Stimulated activated CD4-positive, alpha-beta T cell treated with anti-CD3 and anti-CD28 coated beads, TNF-alpha, amount 100 ng/mL, for 1 hour (primary cell): ENCODE measurements around the gene ADAM17.

Experiments
- DNase-seq, 3 donors: peaks; one replicate each; pipeline ENCODE4 v3.0.0-alpha.2; 2020; ENCODE audit warnings: low read depth in 3 of 3, low spot score in 1 of 3

ADAM17 gene

GRCh38 chr2:9474361-9475057 is 81.1 kb downstream of the ADAM17 start, which contains the start of gene IAH1:
IAH1 (plus strand) TSS chr2:9474551; CDS start chr2:9474567, 16 bp downstream.
- peak; percentile 44 to 63 (median 62) for DNase-seq

GRCh38 chr2:9473985-9474360 is 81.7 kb downstream of the ADAM17 start:
- DNase-seq, result peak; percentile 27 to 37 (median 30)

GRCh38 chr2:9473308-9473984 is 82.2 kb downstream of the ADAM17 start:
- DNase-seq, result no peak

- DNase-seq, result no peak
Measured at GRCh38 chr2:9472511-9472910, 83.1 kb downstream of the ADAM17 start.

GRCh38 chr2:9471206-9471605 is 84.4 kb downstream of the ADAM17 start:
- DNase-seq, result no peak

- no peak for DNase-seq
Measured at GRCh38 chr2:9467687-9468086, 87.9 kb downstream of the ADAM17 start.

DNA sequence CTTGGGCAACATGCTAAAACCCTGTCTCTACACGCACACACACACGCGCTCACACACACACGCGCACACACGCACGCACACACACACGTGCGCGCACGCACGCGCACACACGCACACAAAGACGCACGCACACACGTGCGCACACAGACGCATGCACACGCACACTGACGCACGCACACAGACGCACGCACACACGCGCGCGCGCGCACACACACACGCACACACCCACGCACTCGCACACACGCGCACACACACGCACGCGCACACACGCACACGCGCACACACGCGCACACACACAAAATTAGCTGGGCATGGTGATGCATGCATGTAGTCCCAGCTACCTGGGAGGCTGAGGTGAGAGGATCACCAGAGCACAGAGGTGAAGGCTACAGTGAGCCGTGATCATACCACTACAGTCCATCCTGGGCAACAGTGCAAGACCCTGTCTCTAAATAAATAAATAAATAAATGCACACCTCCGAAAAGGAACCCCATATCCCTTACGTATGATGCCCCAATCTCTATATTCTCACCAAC is 89.4 kb downstream of the ADAM17 start:
- no peak for DNase-seq

- DNase-seq, result no peak
Measured at GRCh38 chr2:9465170-9465569, 90.5 kb downstream of the ADAM17 start.

DNA sequence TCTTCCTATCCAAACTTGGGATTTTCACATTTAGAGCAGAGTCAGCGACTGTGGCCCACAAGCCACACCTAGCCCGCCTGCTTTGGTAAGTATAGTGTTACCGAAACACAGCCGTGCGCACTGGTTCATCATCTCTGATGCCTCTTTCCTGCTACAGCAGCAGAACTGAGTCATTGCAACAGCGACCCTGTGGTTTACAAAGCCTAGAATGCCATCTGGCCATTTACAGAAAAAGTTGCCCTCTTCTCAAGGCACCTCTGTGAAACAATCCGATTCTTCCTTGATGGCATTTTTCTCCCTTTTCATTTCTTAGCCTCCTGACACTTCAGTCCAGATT is 92.0 kb downstream of the ADAM17 start:
- DNase-seq, result no peak

DNA sequence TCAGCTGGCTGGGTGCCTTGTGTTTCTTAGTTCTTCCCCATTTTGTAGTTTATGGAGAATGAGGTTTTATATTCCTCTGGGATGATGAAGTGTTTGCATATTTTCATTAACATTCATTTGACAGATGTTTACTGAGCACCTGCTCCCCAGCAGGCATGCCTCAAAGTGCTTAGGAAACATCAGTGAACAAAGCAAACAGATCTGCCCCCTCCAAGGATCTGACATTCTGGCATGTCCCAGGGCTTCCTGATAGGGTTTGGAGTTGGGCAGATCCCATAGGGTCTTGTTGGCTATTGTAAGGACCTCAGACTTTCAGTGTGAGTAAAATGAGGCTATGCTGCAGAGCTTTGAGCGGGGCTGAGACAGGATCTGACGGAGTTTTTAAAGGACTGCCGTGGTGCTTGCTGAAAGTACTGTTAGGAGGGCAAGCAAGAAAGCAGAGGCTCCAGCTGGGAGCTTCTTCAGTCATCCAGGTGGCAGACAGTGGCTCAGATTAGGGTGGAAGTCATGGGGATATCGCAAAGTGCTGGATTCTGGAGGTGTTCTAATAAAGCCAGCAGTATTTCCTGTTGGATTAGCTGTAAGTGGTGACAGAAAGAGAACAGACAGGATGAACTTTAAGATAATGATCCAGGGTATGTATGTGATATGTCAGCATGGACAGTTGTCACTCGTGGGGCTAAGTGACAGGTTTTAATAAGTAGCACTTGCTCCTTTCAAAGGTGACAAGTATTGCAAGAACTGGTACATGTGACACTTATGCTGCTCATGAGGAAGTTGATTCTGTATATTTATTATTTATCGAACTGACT is 92.5 kb downstream of the ADAM17 start:
- DNase-seq, result no peak

- DNase-seq, result no peak
Measured at GRCh38 chr2:9462313-9462712, 93.3 kb downstream of the ADAM17 start.

DNA sequence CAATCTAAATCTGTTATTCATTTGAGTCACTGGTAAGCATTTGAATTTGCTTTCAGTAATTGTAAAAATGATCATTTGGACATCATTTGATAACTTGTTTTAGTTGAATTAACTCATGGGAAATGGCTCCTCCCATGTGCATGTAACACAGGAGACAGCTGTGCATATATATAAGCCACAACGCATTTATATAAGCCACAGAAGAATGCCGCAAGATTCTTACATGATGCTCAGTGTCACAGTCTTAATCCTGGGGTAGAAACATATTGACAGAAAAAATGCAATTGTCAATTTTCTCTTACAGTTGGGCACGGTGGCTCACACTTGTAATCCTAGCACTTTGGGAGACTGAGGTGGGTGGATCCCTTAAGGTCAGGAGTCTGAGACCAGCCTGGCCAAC is 94.6 kb downstream of the ADAM17 start:
- DNase-seq, result no peak

- no peak for DNase-seq
Measured at GRCh38 chr2:9460441-9461017, 95.1 kb downstream of the ADAM17 start.

GRCh38 chr2:9451231-9451630 is 104.4 kb downstream of the ADAM17 start:
- DNase-seq, result no peak

DNA sequence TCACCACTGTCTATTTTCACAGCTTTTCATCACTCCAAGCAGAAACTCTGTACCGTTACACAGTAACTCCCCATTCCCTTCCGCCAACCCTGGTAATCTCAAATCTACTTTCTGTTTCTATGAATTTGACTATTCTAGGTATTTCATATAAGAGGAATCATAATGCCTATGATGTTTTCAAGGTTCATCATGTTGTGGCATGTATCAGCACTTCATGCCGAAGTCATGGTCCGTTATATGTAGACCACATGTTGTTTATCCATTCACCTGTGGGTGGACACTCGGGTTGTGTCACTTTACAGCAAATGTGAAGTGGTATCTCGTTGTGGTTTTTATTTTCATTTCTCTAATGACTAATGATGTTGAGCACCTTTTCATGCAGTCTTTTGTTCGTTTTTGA is 110.5 kb downstream of the ADAM17 start:
- no peak for DNase-seq

DNA sequence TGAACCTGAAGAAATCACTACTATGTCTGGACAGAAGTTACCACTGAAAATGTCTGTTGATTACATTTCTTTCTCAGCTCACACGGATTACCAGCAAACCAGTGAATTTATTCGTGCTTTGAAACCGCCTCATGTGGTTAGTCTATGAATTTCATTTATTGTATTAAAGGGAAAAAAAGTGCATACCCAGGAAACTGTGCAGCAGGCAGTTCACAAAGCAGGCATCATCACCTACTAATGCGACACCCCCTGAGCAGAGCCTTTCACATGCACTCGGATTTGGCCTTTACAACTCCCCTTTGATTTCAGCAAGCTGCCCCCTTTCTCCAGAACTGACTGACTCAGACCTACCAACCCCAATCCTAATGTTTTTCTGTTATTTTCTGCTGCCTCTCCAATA is 112.1 kb downstream of the ADAM17 start:
- DNase-seq, result no peak

DNA sequence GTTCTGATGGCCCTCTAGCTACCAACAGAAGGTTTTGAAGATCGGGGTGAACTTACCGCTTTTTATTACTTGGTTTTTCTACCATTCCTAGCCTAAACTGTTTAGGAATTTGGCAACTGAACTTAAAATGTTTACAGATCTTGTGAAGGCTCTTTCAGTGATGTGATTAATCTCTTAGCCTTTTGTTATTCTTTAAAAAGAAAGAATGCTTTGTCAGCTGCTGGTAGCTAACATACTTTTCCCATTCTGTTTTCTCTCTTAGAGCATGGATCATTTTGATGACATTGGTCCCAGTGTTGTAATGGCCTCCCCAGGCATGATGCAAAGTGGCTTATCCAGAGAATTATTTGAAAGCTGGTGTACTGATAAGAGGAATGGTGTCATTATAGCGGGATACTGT is 114.1 kb downstream of the ADAM17 start:
- no peak for DNase-seq

GRCh38 chr2:9440058-9440727 is 115.4 kb downstream of the ADAM17 start:
- no peak for DNase-seq

- no peak for DNase-seq
Measured at GRCh38 chr2:9439536-9439935, 116.1 kb downstream of the ADAM17 start.
